22Rv1 (cell line): Measurements from ENCODE around the gene ST3GAL2.

ENCODE experiments used
- CTCF ChIP-seq: fragments of 450-650 bp; IDR thresholded peaks from 2 replicates; pipeline ENCODE4 v1.5.1; 2017; ENCODE audit warnings: mild to moderate bottlenecking
- ZFX ChIP-seq: fragments of 450-650 bp; IDR thresholded peaks from 2 replicates; pipeline ENCODE4 v1.6.1; 2017; ENCODE audit warnings: antibody characterized with exemption, borderline replicate concordance

GRCh38 chr16:70473446-70474319 is 34.8 kb upstream of the ST3GAL2 start:
- TF ChIP-seq CTCF: no peak
- no peak for TF ChIP-seq ZFX
